ENCODE results near the gene NUDT14. TPM values are rescaled to one million over a fixed set of nuclear protein-coding genes. Genes with fewer than 3 reads are reported as not detected.

Gene NUDT14
- total RNA-seq, 2 donors from 2014 or later = 10.8 to 15.4 TPM

GRCh38 chr14:105219043-105219612 is 38.0 kb upstream of the NUDT14 start:
- H3K27ac Mint-ChIP-seq = no peak overlapping the region
- peaks cover 3% of the 10 kb centered on the region for H3K4me1 Mint-ChIP-seq
- DNase-seq = no peak
- no peak overlapping the region for H3K4me3 Mint-ChIP-seq
- H3K36me3 Mint-ChIP-seq (ENCODE audit: low read depth) = peaks cover 13% of the 10 kb centered on the region
- no peaks in the 10 kb centered on the region for H3K9me3 ChIP-seq (ENCODE audit: control insufficient read depth, low read length, poor library complexity, severe bottlenecking)
- ATAC-seq = no peak
- H3K27me3 Mint-ChIP-seq = no peaks in the 10 kb centered on the region

DNA sequence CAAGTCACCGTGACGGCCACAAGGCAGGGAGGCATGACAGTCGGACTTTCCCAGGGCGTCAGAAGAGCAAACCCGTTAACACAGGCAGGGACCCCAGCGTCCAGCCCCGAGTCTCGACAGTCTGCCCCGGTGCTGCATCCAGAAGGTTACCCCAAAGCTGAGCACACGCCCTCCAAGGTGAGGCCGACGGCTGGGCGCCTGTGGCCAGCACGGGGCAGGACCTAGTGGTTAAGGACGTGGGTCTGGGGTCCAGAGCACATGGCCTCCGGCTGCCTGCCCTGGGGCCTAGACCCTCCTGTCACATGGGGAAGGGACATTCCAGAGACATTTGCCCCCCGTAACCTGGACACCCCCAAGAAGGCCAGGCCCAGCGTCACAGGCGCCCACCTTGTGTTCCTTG is 37.5 kb upstream of the NUDT14 start:
- ATAC-seq (no peak), DNase-seq (no peak)
- Mint-ChIP-seq H3K4me3 (no peak overlapping the region), H3K36me3 (ENCODE audit: low read depth) (peaks cover 13% of the 10 kb centered on the region), H3K4me1 (peaks cover 3% of the 10 kb centered on the region), H3K27me3 (no peaks in the 10 kb centered on the region), H3K27ac (no peak overlapping the region)
- H3K9me3 ChIP-seq (ENCODE audit: control insufficient read depth, low read length, poor library complexity, severe bottlenecking) = no peaks in the 10 kb centered on the region

DNA sequence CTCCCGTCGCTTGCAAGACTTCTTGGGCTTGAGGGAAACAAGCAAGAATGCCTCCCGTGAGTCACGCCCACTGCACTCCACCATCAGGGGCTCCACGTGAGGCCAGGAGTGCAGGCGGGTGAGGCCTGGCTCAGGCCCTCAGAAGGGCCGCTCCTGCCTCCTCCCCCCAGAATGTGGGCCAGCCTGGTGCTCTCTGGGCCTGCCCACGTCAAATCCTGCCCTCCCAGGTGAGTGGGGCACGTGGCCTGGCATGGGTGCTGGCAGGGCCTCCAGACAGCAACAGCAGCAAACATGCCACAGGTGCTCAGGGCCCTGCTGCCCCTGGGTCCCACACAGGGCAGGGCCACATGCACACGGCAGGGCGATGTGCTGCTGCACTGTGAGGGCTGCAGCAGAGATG is 36.7 kb upstream of the NUDT14 start:
- H3K4me1 Mint-ChIP-seq = peaks cover 3% of the 10 kb centered on the region
- H3K27ac Mint-ChIP-seq = no peak overlapping the region
- no peaks in the 10 kb centered on the region for H3K27me3 Mint-ChIP-seq
- H3K4me3 Mint-ChIP-seq = no peak overlapping the region
- no peaks in the 10 kb centered on the region for H3K9me3 ChIP-seq (ENCODE audit: control insufficient read depth, low read length, poor library complexity, severe bottlenecking)
- no peak for DNase-seq
- no peak for ATAC-seq
- peaks cover 8% of the 10 kb centered on the region for H3K36me3 Mint-ChIP-seq (ENCODE audit: low read depth)

DNA sequence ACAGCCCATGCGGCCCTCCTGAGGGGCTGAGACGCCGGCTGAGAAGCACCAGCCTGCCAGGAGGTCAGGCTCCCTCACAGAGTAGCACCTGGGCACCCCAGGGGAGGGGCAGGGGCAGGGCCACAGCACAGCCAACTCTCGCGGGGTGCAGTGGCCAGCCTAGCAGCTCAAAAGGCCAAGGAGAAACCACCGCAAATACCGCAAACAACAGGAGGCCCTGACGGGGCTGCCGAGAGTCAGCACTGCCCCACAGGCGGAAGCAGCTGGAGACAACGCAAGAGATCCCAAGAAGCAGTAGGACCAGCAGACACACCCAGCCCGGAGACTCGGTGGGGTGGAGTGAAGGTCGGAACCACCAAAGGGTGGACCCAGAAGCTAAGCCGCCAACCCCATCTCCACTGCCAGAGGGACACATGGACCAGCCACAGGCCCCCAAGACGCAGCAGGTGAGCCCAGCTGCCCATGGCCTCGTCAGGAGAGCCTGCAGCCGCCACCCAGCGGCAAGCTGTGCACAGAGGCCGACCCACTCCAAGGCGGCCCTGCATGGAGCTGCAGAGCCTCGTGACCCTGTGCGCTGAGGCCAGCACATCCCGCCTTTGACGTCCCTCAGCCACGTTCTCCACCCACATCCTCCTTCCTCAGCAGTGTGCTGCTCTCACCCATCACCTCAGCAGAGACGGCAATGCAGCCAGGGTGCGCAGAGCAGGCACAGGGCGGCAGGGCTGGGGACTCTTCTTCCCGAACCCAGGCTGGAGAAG is 35.6 kb upstream of the NUDT14 start:
- no peaks in the 10 kb centered on the region for H3K27me3 Mint-ChIP-seq

GRCh38 chr14:105215602-105216001 is 34.5 kb upstream of the NUDT14 start:
- DNase-seq (no peak), ATAC-seq (no peak)
- Mint-ChIP-seq H3K27me3 (no peaks in the 10 kb centered on the region), H3K4me1 (peaks cover 3% of the 10 kb centered on the region), H3K36me3 (ENCODE audit: low read depth) (peaks cover 8% of the 10 kb centered on the region), H3K27ac (no peak overlapping the region), H3K4me3 (no peak overlapping the region)
- no peaks in the 10 kb centered on the region for H3K9me3 ChIP-seq (ENCODE audit: control insufficient read depth, low read length, poor library complexity, severe bottlenecking)

More for the DNA sequence above, 35.6 kb upstream of the NUDT14 start:
- H3K36me3 Mint-ChIP-seq (ENCODE audit: low read depth) = peaks cover 8% of the 10 kb centered on the region
- H3K27ac Mint-ChIP-seq = no peak overlapping the region
- DNase-seq (no peak), ATAC-seq (no peak)
- H3K9me3 ChIP-seq (ENCODE audit: control insufficient read depth, low read length, poor library complexity, severe bottlenecking) = no peaks in the 10 kb centered on the region
- peaks cover 3% of the 10 kb centered on the region for H3K4me1 Mint-ChIP-seq
- no peak overlapping the region for H3K4me3 Mint-ChIP-seq

GRCh38 chr14:105214324-105214915 is 33.3 kb upstream of the NUDT14 start:
- H3K9me3 ChIP-seq (ENCODE audit: control insufficient read depth, low read length, poor library complexity, severe bottlenecking) = no peaks in the 10 kb centered on the region
- no peak overlapping the region for H3K4me3 Mint-ChIP-seq
- peaks cover 5% of the 10 kb centered on the region for H3K36me3 Mint-ChIP-seq (ENCODE audit: low read depth)
- DNase-seq (no peak), ATAC-seq (no peak)
- H3K27ac Mint-ChIP-seq = no peak overlapping the region
- H3K27me3 Mint-ChIP-seq = no peaks in the 10 kb centered on the region
- peaks cover 3% of the 10 kb centered on the region for H3K4me1 Mint-ChIP-seq

DNA sequence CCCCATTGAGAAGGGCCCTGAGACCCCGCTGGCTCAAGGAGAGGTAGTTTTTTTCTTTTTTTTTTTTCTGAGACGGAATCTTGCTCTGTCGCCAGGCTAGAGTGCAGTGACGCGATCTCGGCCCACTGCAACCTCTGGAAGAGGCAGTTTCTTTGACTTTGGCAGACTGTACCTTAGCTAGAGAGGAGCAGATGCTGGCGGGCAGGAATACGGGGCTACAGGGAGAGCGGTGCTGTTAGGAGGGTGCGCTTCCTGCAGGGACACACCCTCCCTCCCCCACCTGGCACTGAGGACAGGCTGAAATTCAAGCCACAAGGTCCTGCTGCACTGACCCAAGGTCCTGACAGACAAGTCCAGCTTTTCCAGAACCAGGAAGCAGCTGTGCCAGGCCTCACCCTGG is 32.2 kb upstream of the NUDT14 start:
- no peak overlapping the region for H3K4me3 Mint-ChIP-seq
- no peaks in the 10 kb centered on the region for H3K9me3 ChIP-seq (ENCODE audit: control insufficient read depth, low read length, poor library complexity, severe bottlenecking)
- no peak overlapping the region for H3K27ac Mint-ChIP-seq
- H3K36me3 Mint-ChIP-seq (ENCODE audit: low read depth) = no peaks in the 10 kb centered on the region
- DNase-seq (no peak), ATAC-seq (no peak)
- peaks cover 3% of the 10 kb centered on the region for H3K4me1 Mint-ChIP-seq
- no peaks in the 10 kb centered on the region for H3K27me3 Mint-ChIP-seq

DNA sequence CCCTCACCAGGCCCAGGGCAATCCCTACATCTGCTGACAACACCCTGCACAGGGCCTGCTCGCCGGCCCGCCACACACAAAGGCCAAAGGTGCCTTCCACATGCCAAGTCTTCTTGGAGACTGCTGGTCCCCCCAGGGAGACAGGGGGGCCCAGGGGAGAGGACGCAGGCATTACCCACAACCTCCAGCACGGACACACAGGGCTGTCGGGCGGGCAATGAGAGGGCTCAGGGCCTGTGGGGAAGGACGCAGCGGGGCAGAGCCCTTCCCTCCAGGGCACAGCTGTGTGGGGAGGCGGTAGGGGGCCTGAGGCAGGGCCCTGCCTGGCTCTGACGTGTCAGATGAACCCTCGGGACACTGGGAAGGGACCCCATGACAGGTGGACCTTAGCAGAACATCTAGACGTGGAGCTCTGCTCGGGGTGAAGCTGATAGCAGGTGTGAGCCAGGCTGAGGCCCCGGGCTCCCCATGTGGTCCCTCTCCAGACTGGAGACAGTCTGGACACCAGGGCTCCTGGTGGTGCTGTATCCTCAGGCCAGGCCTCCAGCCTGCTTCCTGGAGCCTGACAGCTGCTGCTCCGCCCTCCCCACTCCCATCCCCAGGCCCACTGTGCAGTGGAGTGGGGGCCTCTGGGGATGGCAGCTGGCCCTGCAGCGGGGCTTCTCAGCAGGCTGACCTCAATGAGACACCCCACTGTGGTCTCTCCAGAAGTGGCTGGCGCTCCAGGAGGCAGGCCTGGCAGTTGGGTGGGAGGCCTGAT is 31.6 kb upstream of the NUDT14 start:
- no peaks in the 10 kb centered on the region for H3K9me3 ChIP-seq (ENCODE audit: control insufficient read depth, low read length, poor library complexity, severe bottlenecking)
- no peak overlapping the region for H3K27ac Mint-ChIP-seq
- DNase-seq (no peak), ATAC-seq (no peak)
- peaks cover 3% of the 10 kb centered on the region for H3K4me1 Mint-ChIP-seq
- H3K36me3 Mint-ChIP-seq (ENCODE audit: low read depth) = no peaks in the 10 kb centered on the region
- no peaks in the 10 kb centered on the region for H3K27me3 Mint-ChIP-seq
- H3K4me3 Mint-ChIP-seq = no peak overlapping the region

GRCh38 chr14:105211758-105212089 is 30.6 kb upstream of the NUDT14 start:
- H3K27me3 Mint-ChIP-seq = no peaks in the 10 kb centered on the region
- no peak for ATAC-seq
- no peak overlapping the region for H3K27ac Mint-ChIP-seq
- DNase-seq = no peak
- H3K4me1 Mint-ChIP-seq = peaks cover 3% of the 10 kb centered on the region
- no peaks in the 10 kb centered on the region for H3K36me3 Mint-ChIP-seq (ENCODE audit: low read depth)
- H3K4me3 Mint-ChIP-seq = no peak overlapping the region
- H3K9me3 ChIP-seq (ENCODE audit: control insufficient read depth, low read length, poor library complexity, severe bottlenecking) = no peaks in the 10 kb centered on the region

DNA sequence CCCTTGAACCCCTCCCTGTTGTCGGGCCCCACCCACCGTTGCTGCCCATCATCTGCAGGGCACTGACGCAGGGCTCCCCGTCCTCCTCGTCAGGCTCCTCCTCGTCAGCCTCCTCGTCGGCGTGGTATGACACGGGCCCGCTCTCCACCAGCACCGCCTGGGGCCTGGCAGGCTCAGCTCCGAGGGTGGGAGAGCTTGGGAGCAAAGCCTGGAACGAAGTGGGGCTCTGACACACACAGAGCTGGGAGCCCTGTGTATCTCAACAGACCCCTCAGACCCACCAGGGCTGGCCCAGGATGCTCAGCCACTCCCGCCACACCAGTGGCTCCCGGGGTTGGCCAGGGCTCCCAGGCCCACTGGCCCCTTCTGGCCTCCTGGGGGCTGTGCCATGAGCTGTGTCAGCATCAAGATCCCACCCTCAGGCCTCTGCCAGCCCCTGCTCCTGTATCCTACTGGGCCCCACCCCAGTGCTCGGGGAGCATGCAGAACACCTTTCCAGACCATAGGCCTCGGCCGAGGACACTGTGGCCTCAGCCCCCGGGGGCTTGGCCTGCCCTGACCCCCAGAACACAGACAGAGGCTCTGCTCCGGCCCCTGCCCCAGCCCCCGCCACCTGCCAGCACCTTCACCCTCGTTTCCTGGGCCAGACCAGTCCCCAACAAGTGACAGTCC is 30.1 kb upstream of the NUDT14 start:
- Mint-ChIP-seq H3K4me3 (no peak overlapping the region), H3K4me1 (peaks cover 3% of the 10 kb centered on the region), H3K27me3 (no peaks in the 10 kb centered on the region), H3K27ac (no peak overlapping the region), H3K36me3 (ENCODE audit: low read depth) (no peaks in the 10 kb centered on the region)
- H3K9me3 ChIP-seq (ENCODE audit: control insufficient read depth, low read length, poor library complexity, severe bottlenecking) = no peaks in the 10 kb centered on the region
- no peak for ATAC-seq
- no peak for DNase-seq

DNA sequence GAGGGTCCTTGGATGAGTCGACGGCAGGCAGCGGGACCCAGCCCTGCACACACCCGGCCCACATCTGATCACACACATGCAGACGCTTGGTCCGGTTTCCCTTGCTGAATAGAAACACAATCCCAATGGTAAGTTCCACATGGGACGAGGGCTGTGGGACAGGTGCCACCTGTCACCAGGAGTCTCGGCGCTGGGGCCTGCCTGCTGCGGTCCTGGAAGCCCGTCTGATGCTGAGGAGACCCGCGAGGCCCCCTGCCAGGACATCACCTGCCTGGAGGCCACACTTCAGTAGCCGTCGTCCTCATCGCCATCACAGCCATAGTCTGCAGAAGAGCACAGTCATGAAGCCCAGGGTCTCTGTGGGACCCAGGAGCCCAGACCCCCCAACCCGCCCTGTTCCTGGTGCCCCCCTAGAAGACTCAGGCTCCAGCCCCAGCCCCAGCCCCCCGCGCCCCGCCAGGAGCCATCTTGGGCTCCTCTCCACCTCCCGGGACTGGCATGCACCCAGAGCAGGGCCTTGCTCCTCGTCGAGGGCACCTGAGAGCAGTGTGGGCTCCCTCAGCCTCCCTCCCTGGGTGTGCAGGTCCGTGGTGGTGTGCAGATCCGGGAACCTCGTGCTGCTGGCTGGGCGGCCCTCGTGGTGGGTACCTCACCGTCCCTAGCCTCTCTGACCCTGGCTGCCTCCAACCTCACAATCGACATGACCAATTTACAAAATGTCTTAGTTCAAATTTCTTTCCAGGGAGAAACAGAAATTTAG is 29.3 kb upstream of the NUDT14 start:
- no peaks in the 10 kb centered on the region for H3K36me3 Mint-ChIP-seq (ENCODE audit: low read depth)
- no peak for DNase-seq
- no peaks in the 10 kb centered on the region for H3K9me3 ChIP-seq (ENCODE audit: control insufficient read depth, low read length, poor library complexity, severe bottlenecking)
- H3K27ac Mint-ChIP-seq = no peak overlapping the region
- H3K27me3 Mint-ChIP-seq = no peaks in the 10 kb centered on the region
- H3K4me1 Mint-ChIP-seq = peaks cover 3% of the 10 kb centered on the region
- no peak for ATAC-seq
- no peak overlapping the region for H3K4me3 Mint-ChIP-seq

GRCh38 chr14:105209646-105210045 is 28.5 kb upstream of the NUDT14 start:
- DNase-seq (no peak), ATAC-seq (no peak)
- Mint-ChIP-seq H3K27ac (no peak overlapping the region), H3K27me3 (no peaks in the 10 kb centered on the region), H3K36me3 (ENCODE audit: low read depth) (no peaks in the 10 kb centered on the region), H3K4me1 (no peaks in the 10 kb centered on the region), H3K4me3 (no peak overlapping the region)
- no peaks in the 10 kb centered on the region for H3K9me3 ChIP-seq (ENCODE audit: control insufficient read depth, low read length, poor library complexity, severe bottlenecking)

Data from T-helper 17 cell (primary cell).